Measurements from ENCODE around the gene KLHL29.
"Not testable (repeated sequence)": the region's sequence is repeated elsewhere in the genome, so short reads cannot be mapped to it uniquely, and the experiment has no call there.

KLHL29 gene

GRCh38 chr2:23713351-23713750 lies 328.4 kb downstream of the KLHL29 start:
- H3K4me3 ChIP-seq (ENCODE audit: low read depth in 1 of 2, low read length in 2 of 2): no peak overlapping the region
- no peaks in the 10 kb centered on the region for H3K9me3 ChIP-seq (ENCODE audit: control insufficient read depth in 1 of 2, low read length in 2 of 2)
- no peaks in the 10 kb centered on the region for H3K4me1 ChIP-seq (ENCODE audit: control insufficient read depth in 1 of 2, insufficient read depth in 2 of 2, low read length in 2 of 2)
- H3K36me3 ChIP-seq (ENCODE audit: control insufficient read depth in 1 of 2, insufficient read depth in 2 of 2, low read length in 2 of 2): peaks cover 0 to 11% of the 10 kb centered on the region in 2 donors
- H3K27ac ChIP-seq (ENCODE audit: low read length): no peak overlapping the region
- H3K27me3 ChIP-seq (ENCODE audit: low read depth, low read length): no peaks in the 10 kb centered on the region

DNA sequence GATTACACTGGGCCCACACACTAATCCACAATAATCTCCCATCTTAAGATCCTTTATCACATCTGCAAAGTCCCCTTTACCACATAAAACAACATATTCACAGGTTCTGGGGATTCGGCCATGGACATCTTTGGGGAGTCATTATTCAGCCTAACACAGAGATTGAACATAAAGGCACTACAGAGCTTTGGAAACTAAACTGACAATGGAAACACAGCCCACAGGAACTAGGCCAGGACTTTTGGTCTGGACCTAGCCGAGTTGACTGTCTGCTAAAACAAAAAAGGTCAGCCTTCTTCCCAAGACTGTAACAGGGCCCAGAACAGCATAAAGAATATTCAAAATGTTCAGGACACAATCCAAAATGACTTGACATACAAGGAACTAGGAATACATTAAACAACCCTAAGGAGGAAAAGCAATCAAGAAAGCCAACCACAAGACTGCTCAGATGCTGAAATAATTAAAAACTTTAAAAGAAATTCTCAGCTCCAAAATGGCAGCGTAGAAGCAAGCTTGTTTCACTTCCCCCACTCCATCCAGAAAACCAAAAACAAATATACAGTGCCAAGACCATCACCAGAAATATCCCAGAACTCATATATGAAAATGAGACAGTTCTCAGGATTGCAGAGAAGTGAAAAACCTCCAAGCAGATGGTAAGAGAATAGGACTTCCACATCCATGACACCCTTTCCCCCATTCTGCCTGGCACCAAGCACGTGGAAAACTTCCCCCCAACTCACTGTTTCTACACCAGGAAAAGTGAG lies 334.1 kb downstream of the KLHL29 start:
- H3K36me3 ChIP-seq (ENCODE audit: control insufficient read depth in 1 of 2, insufficient read depth in 2 of 2, low read length in 2 of 2): peaks cover 0 to 4% of the 10 kb centered on the region in 2 donors
- no peak overlapping the region for H3K4me3 ChIP-seq (ENCODE audit: low read depth in 1 of 2, low read length in 2 of 2)
- no peaks in the 10 kb centered on the region for H3K4me1 ChIP-seq (ENCODE audit: control insufficient read depth in 1 of 2, insufficient read depth in 2 of 2, low read length in 2 of 2)
- no peaks in the 10 kb centered on the region for H3K27me3 ChIP-seq (ENCODE audit: low read depth, low read length)
- peaks cover 0 to 14% of the 10 kb centered on the region in 2 donors for H3K9me3 ChIP-seq (ENCODE audit: control insufficient read depth in 1 of 2, low read length in 2 of 2)
- no peak overlapping the region for H3K27ac ChIP-seq (ENCODE audit: low read length)

DNA sequence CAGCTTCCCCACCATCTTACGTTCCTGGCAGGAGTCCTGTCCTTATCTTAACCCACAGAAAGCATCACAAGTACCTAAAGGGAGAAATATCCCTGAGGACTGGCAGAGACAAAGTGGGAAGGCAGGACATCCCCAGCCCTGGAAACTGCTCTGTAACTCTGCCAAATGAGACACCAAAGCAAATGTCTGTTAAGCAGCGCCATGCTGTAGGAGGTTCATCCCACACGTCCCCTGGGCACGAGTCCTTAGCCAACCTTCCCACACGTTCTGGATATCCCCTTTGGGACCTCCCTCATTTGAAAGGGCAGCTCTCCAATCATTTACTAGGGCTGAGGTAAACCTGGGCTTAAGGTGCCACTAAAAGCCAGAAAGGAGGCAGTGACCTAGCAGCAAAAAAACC lies 334.7 kb downstream of the KLHL29 start:
- H3K27ac ChIP-seq (ENCODE audit: low read length): no peak overlapping the region
- no peak overlapping the region for H3K4me3 ChIP-seq (ENCODE audit: low read depth in 1 of 2, low read length in 2 of 2)
- H3K9me3 ChIP-seq (ENCODE audit: control insufficient read depth in 1 of 2, low read length in 2 of 2): peaks cover 0 to 14% of the 10 kb centered on the region in 2 donors
- no peaks in the 10 kb centered on the region for H3K4me1 ChIP-seq (ENCODE audit: control insufficient read depth in 1 of 2, insufficient read depth in 2 of 2, low read length in 2 of 2)
- H3K36me3 ChIP-seq (ENCODE audit: control insufficient read depth in 1 of 2, insufficient read depth in 2 of 2, low read length in 2 of 2): peaks cover 0 to 4% of the 10 kb centered on the region in 2 donors
- H3K27me3 ChIP-seq (ENCODE audit: low read depth, low read length): no peaks in the 10 kb centered on the region

GRCh38 chr2:23720705-23721453 lies 335.9 kb downstream of the KLHL29 start:
- Histone ChIP-seq H3K27me3 (ENCODE audit: low read depth, low read length) (no peaks in the 10 kb centered on the region), H3K9me3 (ENCODE audit: control insufficient read depth in 1 of 2, low read length in 2 of 2) (peaks cover 0 to 14% of the 10 kb centered on the region in 2 donors)

GRCh38 chr2:23721454-23721826 lies 336.5 kb downstream of the KLHL29 start:
- H3K4me3 ChIP-seq (ENCODE audit: low read depth in 1 of 2, low read length in 2 of 2): no peak overlapping the region
- no peaks in the 10 kb centered on the region for H3K4me1 ChIP-seq (ENCODE audit: control insufficient read depth in 1 of 2, insufficient read depth in 2 of 2, low read length in 2 of 2)
- no peaks in the 10 kb centered on the region for H3K27me3 ChIP-seq (ENCODE audit: low read depth, low read length)
- peaks cover 0 to 14% of the 10 kb centered on the region in 2 donors for H3K9me3 ChIP-seq (ENCODE audit: control insufficient read depth in 1 of 2, low read length in 2 of 2)
- no peak overlapping the region for H3K27ac ChIP-seq (ENCODE audit: low read length)
- peaks cover 6 to 12% of the 10 kb centered on the region in 2 donors for H3K36me3 ChIP-seq (ENCODE audit: control insufficient read depth in 1 of 2, insufficient read depth in 2 of 2, low read length in 2 of 2)

More at GRCh38 chr2:23720705-23721453, 335.9 kb downstream of the KLHL29 start:
- Histone ChIP-seq H3K4me3 (ENCODE audit: low read depth in 1 of 2, low read length in 2 of 2) (no peak overlapping the region), H3K27ac (ENCODE audit: low read length) (no peak overlapping the region), H3K4me1 (ENCODE audit: control insufficient read depth in 1 of 2, insufficient read depth in 2 of 2, low read length in 2 of 2) (no peaks in the 10 kb centered on the region), H3K36me3 (ENCODE audit: control insufficient read depth in 1 of 2, insufficient read depth in 2 of 2, low read length in 2 of 2) (peaks cover 3 to 8% of the 10 kb centered on the region in 2 donors)

DNA sequence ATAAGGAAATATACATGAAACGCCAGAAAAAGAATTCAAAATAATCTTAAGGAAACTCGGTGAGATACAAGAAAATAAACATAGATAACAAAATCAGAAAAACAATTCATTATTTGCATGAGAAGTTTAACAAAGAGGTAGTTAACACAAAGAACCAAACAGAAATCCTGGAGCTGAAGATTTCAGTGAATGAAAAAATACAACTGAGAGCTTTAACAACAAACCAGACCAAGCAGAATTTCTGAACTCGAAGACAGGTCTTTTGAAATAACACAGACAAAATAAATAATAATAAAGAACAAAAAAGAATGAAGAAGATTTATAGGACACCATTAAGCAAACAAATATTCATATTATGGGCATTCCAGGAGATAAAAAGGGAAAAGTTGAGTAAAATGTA lies 337.3 kb downstream of the KLHL29 start:
- Histone ChIP-seq H3K9me3 (ENCODE audit: control insufficient read depth in 1 of 2, low read length in 2 of 2) (peaks cover 0 to 14% of the 10 kb centered on the region in 2 donors), H3K4me1 (ENCODE audit: control insufficient read depth in 1 of 2, insufficient read depth in 2 of 2, low read length in 2 of 2) (no peaks in the 10 kb centered on the region)

DNA sequence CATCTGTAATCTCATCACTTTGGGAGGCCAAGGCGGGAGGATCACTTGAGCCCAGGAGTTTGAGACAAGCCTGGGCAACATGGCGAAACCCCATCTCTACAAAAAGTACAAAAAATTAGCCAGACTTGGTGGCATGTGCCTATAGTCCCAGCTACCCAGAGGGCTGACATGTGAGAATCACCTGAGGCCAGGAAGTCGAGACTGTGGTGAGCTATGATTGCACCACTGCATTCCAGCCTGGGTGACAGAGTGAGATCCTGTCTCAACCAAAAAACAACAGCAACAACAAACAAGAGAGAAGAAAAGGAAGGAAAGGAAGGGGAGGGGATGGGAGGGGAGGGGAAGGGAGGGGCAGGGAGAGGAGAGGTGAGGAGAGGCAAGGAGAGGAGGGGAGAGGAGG lies 338.1 kb downstream of the KLHL29 start:
- Histone ChIP-seq H3K9me3 (ENCODE audit: control insufficient read depth in 1 of 2, low read length in 2 of 2) (peaks cover 0 to 14% of the 10 kb centered on the region in 2 donors), H3K36me3 (ENCODE audit: control insufficient read depth in 1 of 2, insufficient read depth in 2 of 2, low read length in 2 of 2) (peaks cover 6 to 12% of the 10 kb centered on the region in 2 donors)

More for the DNA sequence above, 337.3 kb downstream of the KLHL29 start:
- no peak overlapping the region for H3K27ac ChIP-seq (ENCODE audit: low read length)
- peaks cover 6 to 12% of the 10 kb centered on the region in 2 donors for H3K36me3 ChIP-seq (ENCODE audit: control insufficient read depth in 1 of 2, insufficient read depth in 2 of 2, low read length in 2 of 2)
- no peaks in the 10 kb centered on the region for H3K27me3 ChIP-seq (ENCODE audit: low read depth, low read length)
- H3K4me3 ChIP-seq (ENCODE audit: low read depth in 1 of 2, low read length in 2 of 2): no peak overlapping the region

DNA sequence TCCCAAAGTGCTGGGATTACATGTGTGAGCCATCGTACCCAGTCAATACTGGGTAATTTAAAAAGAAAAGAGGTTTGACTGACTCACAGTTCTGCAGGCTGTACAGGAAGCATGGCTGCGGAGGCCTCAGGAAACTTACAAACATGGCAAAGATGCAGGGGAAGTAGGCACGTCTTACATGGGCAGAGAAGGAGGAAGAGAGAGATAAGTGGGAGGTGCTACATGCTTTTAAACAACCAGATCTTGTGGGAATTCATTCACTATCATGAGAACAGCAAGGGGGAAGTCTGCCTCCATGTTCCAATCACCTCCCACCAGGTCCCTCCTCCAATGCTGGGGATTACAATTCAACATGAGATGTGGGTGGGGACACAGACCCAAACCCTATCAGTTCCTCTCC lies 349.4 kb downstream of the KLHL29 start:
- Histone ChIP-seq H3K27ac (ENCODE audit: low read length) (no peak overlapping the region), H3K9me3 (ENCODE audit: control insufficient read depth in 1 of 2, low read length in 2 of 2) (peaks cover 0 to 3% of the 10 kb centered on the region in 2 donors), H3K4me3 (ENCODE audit: low read depth in 1 of 2, low read length in 2 of 2) (no peak overlapping the region), H3K27me3 (ENCODE audit: low read depth, low read length) (no peaks in the 10 kb centered on the region), H3K36me3 (ENCODE audit: control insufficient read depth in 1 of 2, insufficient read depth in 2 of 2, low read length in 2 of 2) (no peaks in the 10 kb centered on the region), H3K4me1 (ENCODE audit: control insufficient read depth in 1 of 2, insufficient read depth in 2 of 2, low read length in 2 of 2) (no peaks in the 10 kb centered on the region)

More for the DNA sequence above, 338.1 kb downstream of the KLHL29 start:
- H3K27ac ChIP-seq (ENCODE audit: low read length); H3K27me3 ChIP-seq (ENCODE audit: low read depth, low read length); H3K4me3 ChIP-seq (ENCODE audit: low read depth in 1 of 2, low read length in 2 of 2); H3K4me1 ChIP-seq (ENCODE audit: control insufficient read depth in 1 of 2, insufficient read depth in 2 of 2, low read length in 2 of 2): not testable (repeated sequence)

- not testable (repeated sequence) for H3K4me3 ChIP-seq (ENCODE audit: low read depth in 1 of 2, low read length in 2 of 2); H3K36me3 ChIP-seq (ENCODE audit: control insufficient read depth in 1 of 2, insufficient read depth in 2 of 2, low read length in 2 of 2); H3K4me1 ChIP-seq (ENCODE audit: control insufficient read depth in 1 of 2, insufficient read depth in 2 of 2, low read length in 2 of 2); H3K27me3 ChIP-seq (ENCODE audit: low read depth, low read length); H3K27ac ChIP-seq (ENCODE audit: low read length); H3K9me3 ChIP-seq (ENCODE audit: control insufficient read depth in 1 of 2, low read length in 2 of 2)
These were observed 351.8 kb downstream of the KLHL29 start for GRCh38 chr2:23736783-23737182.

DNA sequence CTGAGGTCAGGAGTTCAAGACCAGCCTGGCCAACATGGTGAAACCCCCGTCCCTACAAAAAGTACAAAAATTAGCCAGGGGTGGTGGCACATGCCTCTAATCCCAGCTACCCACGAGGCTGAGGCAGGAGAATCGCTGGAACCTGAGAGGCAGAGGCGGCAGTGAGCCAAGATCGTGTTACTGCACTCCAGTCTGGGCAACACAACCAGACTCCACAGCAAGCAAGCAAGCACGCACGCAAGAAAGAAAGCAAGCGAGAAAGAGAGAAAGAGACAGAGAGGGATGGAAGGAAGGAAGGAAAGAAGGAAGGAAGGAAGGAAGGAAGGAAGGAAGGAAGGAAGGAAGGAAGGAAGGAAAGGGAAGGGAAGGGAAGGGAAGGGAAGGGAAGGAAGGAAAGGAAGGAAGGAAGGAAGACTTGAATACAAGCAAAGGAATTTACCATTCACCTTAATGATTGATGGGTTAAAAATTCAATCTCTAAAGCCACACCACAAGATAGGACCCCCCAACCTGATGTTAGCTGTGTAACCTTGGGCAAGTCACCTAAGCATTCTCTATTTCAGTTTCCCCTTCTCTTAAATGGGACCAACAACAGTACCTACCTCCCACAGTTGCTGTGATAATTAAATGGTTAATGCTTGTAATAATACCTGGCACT lies 360.2 kb downstream of the KLHL29 start:
- H3K4me1 ChIP-seq (ENCODE audit: control insufficient read depth in 1 of 2, insufficient read depth in 2 of 2, low read length in 2 of 2): no peaks in the 10 kb centered on the region
- no peaks in the 10 kb centered on the region for H3K27me3 ChIP-seq (ENCODE audit: low read depth, low read length)
- no peaks in the 10 kb centered on the region for H3K9me3 ChIP-seq (ENCODE audit: control insufficient read depth in 1 of 2, low read length in 2 of 2)
- no peak overlapping the region for H3K27ac ChIP-seq (ENCODE audit: low read length)
- peaks cover under 1 to 6% of the 10 kb centered on the region in 2 donors for H3K36me3 ChIP-seq (ENCODE audit: control insufficient read depth in 1 of 2, insufficient read depth in 2 of 2, low read length in 2 of 2)
- H3K4me3 ChIP-seq (ENCODE audit: low read depth in 1 of 2, low read length in 2 of 2): no peak overlapping the region

DNA sequence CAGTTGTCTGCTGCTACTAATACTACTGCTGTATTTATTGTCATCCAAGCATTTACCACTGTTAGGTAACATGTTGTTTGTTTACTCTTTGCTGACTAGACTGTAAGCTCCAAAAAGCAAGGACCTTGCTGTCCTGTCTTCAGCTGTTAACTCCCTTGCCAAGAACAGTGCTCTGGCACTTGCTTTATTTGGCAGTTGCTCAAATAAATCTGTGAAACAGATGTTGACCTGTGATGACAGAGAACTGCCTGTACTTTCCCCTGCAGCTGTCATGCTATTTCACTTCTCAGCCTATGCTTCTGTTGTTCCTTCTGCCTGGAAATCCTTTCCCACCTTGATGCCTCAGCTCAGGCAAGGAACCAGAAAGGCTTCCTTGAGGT lies 360.7 kb downstream of the KLHL29 start:
- no peaks in the 10 kb centered on the region for H3K27me3 ChIP-seq (ENCODE audit: low read depth, low read length)
- peaks cover 5 to 11% of the 10 kb centered on the region in 2 donors for H3K36me3 ChIP-seq (ENCODE audit: control insufficient read depth in 1 of 2, insufficient read depth in 2 of 2, low read length in 2 of 2)
- H3K9me3 ChIP-seq (ENCODE audit: control insufficient read depth in 1 of 2, low read length in 2 of 2): no peaks in the 10 kb centered on the region
- no peak overlapping the region for H3K4me3 ChIP-seq (ENCODE audit: low read depth in 1 of 2, low read length in 2 of 2)
- no peaks in the 10 kb centered on the region for H3K4me1 ChIP-seq (ENCODE audit: control insufficient read depth in 1 of 2, insufficient read depth in 2 of 2, low read length in 2 of 2)
- H3K27ac ChIP-seq (ENCODE audit: low read length): no peak overlapping the region
